Measurements from ENCODE around the gene RABAC1. TPM values are rescaled to one million over a fixed set of nuclear protein-coding genes. Genes with fewer than 3 reads are reported as not detected.

Gene RABAC1
- total and polyA plus RNA-seq, 11 donors, result 43.2 to 217 (median 87.6) TPM

- Histone ChIP-seq H3K4me1 (peaks cover 0 to 3% (median 0%) of the 10 kb centered on the region in 12 donors), H3K9me3 (no peaks in the 10 kb centered on the region), H3K27ac (no peak overlapping the region), H3K4me3 (no peak overlapping the region), H3K27me3 (peaks cover 45 to 96% (median 71%) of the 10 kb centered on the region in 9 donors), H3K36me3 (no peaks in the 10 kb centered on the region)
- 8 to 15% (median 10%) methylated on average over 22 of the region's 22 CpGs for WGBS, 4 donors
- DNase-seq (no peak), ATAC-seq (no peak)
- TF ChIP-seq CTCF (IDR thresholded peaks at IDR 0.05) (no peak), POLR2A (IDR thresholded peaks at IDR 0.05) (no peak)
- intact Hi-C loops (cut with DNase I), result no loop called here
These were observed 37.2 kb downstream of the RABAC1 start for GRCh38 chr19:41921577-41922576.

GRCh38 chr19:41920882-41921576, 38.1 kb downstream of the RABAC1 start:
- Histone ChIP-seq H3K27me3 (peaks cover 40 to 96% (median 71%) of the 10 kb centered on the region in 9 donors), H3K4me1 (no peaks in the 10 kb centered on the region), H3K36me3 (no peaks in the 10 kb centered on the region), H3K4me3 (no peak overlapping the region), H3K27ac (no peak overlapping the region), H3K9me3 (no peaks in the 10 kb centered on the region)
- ATAC-seq (no peak), DNase-seq (no peak)
- WGBS, 4 donors, result 6 to 9% (median 8%) methylated on average over 15 to 26 of the region's 26 CpGs
- no peak for TF ChIP-seq CTCF (IDR thresholded peaks at IDR 0.05)
- no peak for TF ChIP-seq POLR2A (IDR thresholded peaks at IDR 0.05)
- intact Hi-C loops (cut with DNase I), result no loop called here

GRCh38 chr19:41919948-41920712, 39.0 kb downstream of the RABAC1 start:
- Histone ChIP-seq H3K27ac (no peak overlapping the region), H3K9me3 (no peaks in the 10 kb centered on the region), H3K4me3 (no peak overlapping the region), H3K27me3 (peaks cover 39 to 96% (median 71%) of the 10 kb centered on the region in 9 donors), H3K4me1 (peaks cover 0 to 2% (median 0%) of the 10 kb centered on the region in 12 donors), H3K36me3 (no peaks in the 10 kb centered on the region)
- intact Hi-C loops (cut with DNase I), result no loop called here
- WGBS, 4 donors, result 85 to 88% (median 86%) methylated on average over 32 to 33 of the region's 33 CpGs
- ATAC-seq, result no peak
- no peak for DNase-seq
- TF ChIP-seq CTCF (IDR thresholded peaks at IDR 0.05), result no peak
- no peak for TF ChIP-seq POLR2A (IDR thresholded peaks at IDR 0.05)

All from heart left ventricle (tissue), 16 donors.